GM23338 (cell line): ENCODE results near the gene ZNF493. TPM values are rescaled to one million over a fixed set of nuclear protein-coding genes. Genes with fewer than 3 reads are reported as not detected.

Source experiments
- ATAC-seq: fragments of 200-7000 bp; cut with Tn5 transposase; 3 replicates; pipeline ENCODE4 v1.9.1; 2020
- DNase-seq: peaks from one replicate; pipeline ENCODE4 v3.0.0-alpha.2; 2015; ENCODE audit warnings: low spot score
- H2AFZ ChIP-seq: fragments of 200-600 bp; sonication (generic); 2 replicates; pipeline ENCODE4 v1.8.0; 2016; ENCODE audit warnings: antibody characterized with exemption, mild to moderate bottlenecking, moderate library complexity
- H3F3A ChIP-seq: fragments of 200-600 bp; sonication (generic); replicated peaks from 2 replicates; pipeline ENCODE4 v1.8.0; 2017; ENCODE audit warnings: antibody characterized with exemption, mixed run types, low read depth
- H3K27ac ChIP-seq: fragments of 200-600 bp; sonication (generic); 2 replicates; pipeline ENCODE4 v1.6.1; 2016; ENCODE audit warnings: low read depth
- H3K27me3 ChIP-seq: fragments of 200-600 bp; sonication (generic); 2 replicates; pipeline ENCODE4 v1.8.0; 2016; ENCODE audit warnings: mild to moderate bottlenecking, mixed run types, moderate library complexity; ENCODE audit not compliant: insufficient read depth
- H3K36me3 ChIP-seq: fragments of 200-600 bp; sonication (generic); 2 replicates; pipeline ENCODE4 v1.8.0; 2016; ENCODE audit warnings: mild to moderate bottlenecking; ENCODE audit not compliant: insufficient read depth
- H3K4me1 ChIP-seq: fragments of 200-600 bp; sonication (generic); 2 replicates; pipeline ENCODE4 v1.8.0; 2016; ENCODE audit warnings: mild to moderate bottlenecking, moderate library complexity; ENCODE audit not compliant: insufficient read depth
- H3K4me2 ChIP-seq: fragments of 200-600 bp; sonication (generic); 2 replicates; pipeline ENCODE4 v1.7.1; 2017; ENCODE audit warnings: mixed run types
- H3K4me3 ChIP-seq: fragments of 200-600 bp; sonication (generic); 2 replicates; pipeline ENCODE4 v1.6.1; 2016; ENCODE audit warnings: mixed run types
- H3K79me2 ChIP-seq: fragments of 200-600 bp; sonication (generic); replicated peaks from 2 replicates; pipeline ENCODE4 v1.8.0; 2017; ENCODE audit warnings: mild to moderate bottlenecking; ENCODE audit not compliant: insufficient read depth
- H3K9me2 ChIP-seq: fragments of 200-600 bp; sonication (generic); 2 replicates; pipeline ENCODE4 v1.8.0; 2017; ENCODE audit not compliant: insufficient read depth
- H4K20me1 ChIP-seq: fragments of 200-600 bp; sonication (generic); replicated peaks from 2 replicates; pipeline ENCODE4 v1.8.0; 2017; ENCODE audit warnings: mild to moderate bottlenecking; ENCODE audit not compliant: insufficient read depth
- H3K27ac Mint-ChIP-seq: 2 replicates; pipeline ENCODE4 v1.8.0; 2020; ENCODE audit warnings: inconsistent platforms, mild to moderate bottlenecking, moderate library complexity, mixed read lengths
- H3K27me3 Mint-ChIP-seq: 3 replicates; pipeline ENCODE4 v1.8.0; 2022; ENCODE audit warnings: low read depth, mild to moderate bottlenecking, moderate library complexity, mixed read lengths, inconsistent platforms; ENCODE audit not compliant: insufficient read depth, poor library complexity
- H3K36me3 Mint-ChIP-seq: 3 replicates; pipeline ENCODE4 v1.8.0; 2021; ENCODE audit warnings: low read depth, mild to moderate bottlenecking, inconsistent platforms, moderate library complexity, mixed read lengths
- H3K4me1 Mint-ChIP-seq: 3 replicates; pipeline ENCODE4 v1.8.0; 2020; ENCODE audit warnings: mild to moderate bottlenecking, inconsistent platforms, mixed read lengths
- H3K4me3 Mint-ChIP-seq: 3 replicates; pipeline ENCODE4 v1.8.0; 2021; ENCODE audit warnings: moderate library complexity, mild to moderate bottlenecking, inconsistent platforms, mixed read lengths
- H3K9me3 Mint-ChIP-seq: 3 replicates; pipeline ENCODE4 v1.8.0; 2020; ENCODE audit warnings: moderate library complexity, mild to moderate bottlenecking, inconsistent platforms, mixed read lengths
- CREB1 ChIP-seq: fragments of 250-450 bp; sonication (Bioruptor Pico); IDR thresholded peaks from 2 replicates; pipeline ENCODE4 v1.5.0; 2020; ENCODE audit warnings: low read depth, mild to moderate bottlenecking, moderate library complexity
- CTCF ChIP-seq, 2 experiments: fragments of 200-600 bp in 1 of 2; sonication (generic) in 1 of 2; conservative IDR thresholded peaks; 2 replicates each; pipeline versions ENCODE4 v1.5.1 to v1.6.1; 2016 to 2017; ENCODE audit warnings: antibody characterized with exemption in 2 of 2, low read depth in 2 of 2, mild to moderate bottlenecking in 2 of 2, moderate library complexity in 1 of 2
- EZH2 ChIP-seq: fragments of 200-600 bp; sonication (generic); IDR thresholded peaks from one replicate; pipeline ENCODE4 v1.8.0; 2017; ENCODE audit warnings: antibody characterized with exemption, mild to moderate bottlenecking, low read depth; ENCODE audit not compliant: unreplicated experiment
- EZH2phosphoT487 ChIP-seq: fragments of 200-600 bp; sonication (generic); IDR thresholded peaks from one replicate; pipeline ENCODE4 v1.8.1; 2018; ENCODE audit warnings: antibody characterized with exemption; ENCODE audit not compliant: unreplicated experiment
- JUNB ChIP-seq: IDR thresholded peaks from one replicate; pipeline ENCODE4 v1.6.1; 2016; ENCODE audit warnings: antibody characterized with exemption; ENCODE audit not compliant: unreplicated experiment
- NANOG ChIP-seq: IDR thresholded peaks from 2 replicates; pipeline ENCODE4 v1.6.1; 2016; ENCODE audit warnings: antibody characterized with exemption, borderline replicate concordance
- POLR2AphosphoS5 ChIP-seq: IDR thresholded peaks from 2 replicates; pipeline ENCODE4 v1.6.1; 2016; ENCODE audit warnings: antibody characterized with exemption, low read depth
- STAT1 ChIP-seq: IDR thresholded peaks from one replicate; pipeline ENCODE4 v1.6.1; 2016; ENCODE audit warnings: antibody characterized with exemption; ENCODE audit not compliant: unreplicated experiment
- ZNF114 ChIP-seq: fragments of 250-450 bp; sonication (Bioruptor Pico); IDR thresholded peaks from 2 replicates; pipeline ENCODE4 v1.5.0; 2020; ENCODE audit warnings: mild to moderate bottlenecking, moderate library complexity
- ZNF331 ChIP-seq: fragments of 250-450 bp; sonication (Bioruptor Pico); IDR thresholded peaks from 2 replicates; pipeline ENCODE4 v1.5.0; 2020; ENCODE audit warnings: low read depth, mild to moderate bottlenecking, moderate library complexity
- polyA plus RNA-seq: library from polyadenylated mRNA; unstranded; fragments of >200 nt; fragmentation: Nextera tagmentation; extraction: Ambion mirVana; gene quantifications from 2 replicates; pipeline ENCODE4 v1.2.1, GENCODE V29; 2016
- total RNA-seq: library from RNA; depleted of rRNA; stranded (reverse); fragments of >200 nt; shearing (Covaris generic); gene quantifications from 2 replicates; pipeline ENCODE4 v1.2.3, GENCODE V29; 2014
- TF ChIP-seq, protein P1 (sequence below): IDR thresholded peaks from 2 replicates; pipeline ENCODE4 v1.6.1; 2016; ENCODE audit warnings: antibody characterized with exemption
- TF ChIP-seq, protein P2 (sequence below): fragments of 250-450 bp; sonication (Bioruptor Pico); IDR thresholded peaks from 2 replicates; pipeline ENCODE4 v1.5.0; 2020; ENCODE audit warnings: mild to moderate bottlenecking, moderate library complexity
- TF ChIP-seq, protein P3 (sequence below): IDR thresholded peaks from one replicate; pipeline ENCODE4 v1.6.1; 2018; ENCODE audit warnings: antibody characterized with exemption; ENCODE audit not compliant: unreplicated experiment

The ZNF493 gene
- total and polyA plus RNA-seq, 2 experiments from 2014 or later, result 28.7 to 63.4 TPM

- ATAC-seq, result no peak
- Histone ChIP-seq H3K4me3 (no peak overlapping the region), H3K9me2 (no peaks in the 10 kb centered on the region), H3K4me2 (no peak overlapping the region), H2AFZ (no peak overlapping the region), H3K36me3 (peaks cover 31% of the 10 kb centered on the region), H3K27ac (no peak overlapping the region), H3K79me2 (peaks cover 85% of the 10 kb centered on the region), H3K4me1 (peaks cover 6% of the 10 kb centered on the region), H4K20me1 (peaks cover 8% of the 10 kb centered on the region; the same call in 1 of the 2 replicates), H3K27me3 (no peaks in the 10 kb centered on the region), H3F3A (no peaks in the 10 kb centered on the region)
- no peak for DNase-seq
- Mint-ChIP-seq H3K4me3 (no peak overlapping the region), H3K36me3 (peaks cover 74% of the 10 kb centered on the region), H3K9me3 (no peaks in the 10 kb centered on the region; the same call in 1 of the 3 replicates), H3K27me3 (peaks cover 1% of the 10 kb centered on the region), H3K4me1 (no peaks in the 10 kb centered on the region), H3K27ac (no peak overlapping the region)
- TF ChIP-seq POLR2AphosphoS5, result no peak
- no peak for TF ChIP-seq ZNF114 (CRISPR knock-in tag)
- no peak for TF ChIP-seq CTCF (conservative IDR thresholded peaks at IDR 0.05; ENCODE audit: low read depth in 2 of 2)
- TF ChIP-seq EZH2, result no peak
- TF ChIP-seq, protein P1, sequence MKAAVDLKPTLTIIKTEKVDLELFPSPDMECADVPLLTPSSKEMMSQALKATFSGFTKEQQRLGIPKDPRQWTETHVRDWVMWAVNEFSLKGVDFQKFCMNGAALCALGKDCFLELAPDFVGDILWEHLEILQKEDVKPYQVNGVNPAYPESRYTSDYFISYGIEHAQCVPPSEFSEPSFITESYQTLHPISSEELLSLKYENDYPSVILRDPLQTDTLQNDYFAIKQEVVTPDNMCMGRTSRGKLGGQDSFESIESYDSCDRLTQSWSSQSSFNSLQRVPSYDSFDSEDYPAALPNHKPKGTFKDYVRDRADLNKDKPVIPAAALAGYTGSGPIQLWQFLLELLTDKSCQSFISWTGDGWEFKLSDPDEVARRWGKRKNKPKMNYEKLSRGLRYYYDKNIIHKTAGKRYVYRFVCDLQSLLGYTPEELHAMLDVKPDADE, result no peak
- TF ChIP-seq JUNB, result no peak
- no peak for TF ChIP-seq STAT1
- TF ChIP-seq CREB1, result no peak
- TF ChIP-seq, protein P2, sequence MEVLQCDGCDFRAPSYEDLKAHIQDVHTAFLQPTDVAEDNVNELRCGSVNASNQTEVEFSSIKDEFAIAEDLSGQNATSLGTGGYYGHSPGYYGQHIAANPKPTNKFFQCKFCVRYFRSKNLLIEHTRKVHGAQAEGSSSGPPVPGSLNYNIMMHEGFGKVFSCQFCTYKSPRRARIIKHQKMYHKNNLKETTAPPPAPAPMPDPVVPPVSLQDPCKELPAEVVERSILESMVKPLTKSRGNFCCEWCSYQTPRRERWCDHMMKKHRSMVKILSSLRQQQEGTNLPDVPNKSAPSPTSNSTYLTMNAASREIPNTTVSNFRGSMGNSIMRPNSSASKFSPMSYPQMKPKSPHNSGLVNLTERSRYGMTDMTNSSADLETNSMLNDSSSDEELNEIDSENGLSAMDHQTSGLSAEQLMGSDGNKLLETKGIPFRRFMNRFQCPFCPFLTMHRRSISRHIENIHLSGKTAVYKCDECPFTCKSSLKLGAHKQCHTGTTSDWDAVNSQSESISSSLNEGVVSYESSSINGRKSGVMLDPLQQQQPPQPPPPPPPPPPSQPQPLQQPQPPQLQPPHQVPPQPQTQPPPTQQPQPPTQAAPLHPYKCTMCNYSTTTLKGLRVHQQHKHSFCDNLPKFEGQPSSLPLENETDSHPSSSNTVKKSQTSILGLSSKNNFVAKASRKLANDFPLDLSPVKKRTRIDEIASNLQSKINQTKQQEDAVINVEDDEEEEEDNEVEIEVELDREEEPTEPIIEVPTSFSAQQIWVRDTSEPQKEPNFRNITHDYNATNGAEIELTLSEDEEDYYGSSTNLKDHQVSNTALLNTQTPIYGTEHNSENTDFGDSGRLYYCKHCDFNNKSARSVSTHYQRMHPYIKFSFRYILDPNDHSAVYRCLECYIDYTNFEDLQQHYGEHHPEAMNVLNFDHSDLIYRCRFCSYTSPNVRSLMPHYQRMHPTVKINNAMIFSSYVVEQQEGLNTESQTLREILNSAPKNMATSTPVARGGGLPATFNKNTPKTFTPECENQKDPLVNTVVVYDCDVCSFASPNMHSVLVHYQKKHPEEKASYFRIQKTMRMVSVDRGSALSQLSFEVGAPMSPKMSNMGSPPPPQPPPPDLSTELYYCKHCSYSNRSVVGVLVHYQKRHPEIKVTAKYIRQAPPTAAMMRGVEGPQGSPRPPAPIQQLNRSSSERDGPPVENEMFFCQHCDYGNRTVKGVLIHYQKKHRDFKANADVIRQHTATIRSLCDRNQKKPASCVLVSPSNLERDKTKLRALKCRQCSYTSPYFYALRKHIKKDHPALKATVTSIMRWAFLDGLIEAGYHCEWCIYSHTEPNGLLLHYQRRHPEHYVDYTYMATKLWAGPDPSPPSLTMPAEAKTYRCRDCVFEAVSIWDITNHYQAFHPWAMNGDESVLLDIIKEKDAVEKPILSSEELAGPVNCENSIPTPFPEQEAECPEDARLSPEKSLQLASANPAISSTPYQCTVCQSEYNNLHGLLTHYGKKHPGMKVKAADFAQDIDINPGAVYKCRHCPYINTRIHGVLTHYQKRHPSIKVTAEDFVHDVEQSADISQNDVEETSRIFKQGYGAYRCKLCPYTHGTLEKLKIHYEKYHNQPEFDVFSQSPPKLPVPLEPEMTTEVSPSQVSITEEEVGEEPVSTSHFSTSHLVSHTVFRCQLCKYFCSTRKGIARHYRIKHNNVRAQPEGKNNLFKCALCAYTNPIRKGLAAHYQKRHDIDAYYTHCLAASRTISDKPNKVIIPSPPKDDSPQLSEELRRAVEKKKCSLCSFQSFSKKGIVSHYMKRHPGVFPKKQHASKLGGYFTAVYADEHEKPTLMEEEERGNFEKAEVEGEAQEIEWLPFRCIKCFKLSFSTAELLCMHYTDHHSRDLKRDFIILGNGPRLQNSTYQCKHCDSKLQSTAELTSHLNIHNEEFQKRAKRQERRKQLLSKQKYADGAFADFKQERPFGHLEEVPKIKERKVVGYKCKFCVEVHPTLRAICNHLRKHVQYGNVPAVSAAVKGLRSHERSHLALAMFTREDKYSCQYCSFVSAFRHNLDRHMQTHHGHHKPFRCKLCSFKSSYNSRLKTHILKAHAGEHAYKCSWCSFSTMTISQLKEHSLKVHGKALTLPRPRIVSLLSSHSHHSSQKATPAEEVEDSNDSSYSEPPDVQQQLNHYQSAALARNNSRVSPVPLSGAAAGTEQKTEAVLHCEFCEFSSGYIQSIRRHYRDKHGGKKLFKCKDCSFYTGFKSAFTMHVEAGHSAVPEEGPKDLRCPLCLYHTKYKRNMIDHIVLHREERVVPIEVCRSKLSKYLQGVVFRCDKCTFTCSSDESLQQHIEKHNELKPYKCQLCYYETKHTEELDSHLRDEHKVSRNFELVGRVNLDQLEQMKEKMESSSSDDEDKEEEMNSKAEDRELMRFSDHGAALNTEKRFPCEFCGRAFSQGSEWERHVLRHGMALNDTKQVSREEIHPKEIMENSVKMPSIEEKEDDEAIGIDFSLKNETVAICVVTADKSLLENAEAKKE (CRISPR knock-in tag), result no peak
- TF ChIP-seq NANOG, result no peak
- TF ChIP-seq, protein P3, sequence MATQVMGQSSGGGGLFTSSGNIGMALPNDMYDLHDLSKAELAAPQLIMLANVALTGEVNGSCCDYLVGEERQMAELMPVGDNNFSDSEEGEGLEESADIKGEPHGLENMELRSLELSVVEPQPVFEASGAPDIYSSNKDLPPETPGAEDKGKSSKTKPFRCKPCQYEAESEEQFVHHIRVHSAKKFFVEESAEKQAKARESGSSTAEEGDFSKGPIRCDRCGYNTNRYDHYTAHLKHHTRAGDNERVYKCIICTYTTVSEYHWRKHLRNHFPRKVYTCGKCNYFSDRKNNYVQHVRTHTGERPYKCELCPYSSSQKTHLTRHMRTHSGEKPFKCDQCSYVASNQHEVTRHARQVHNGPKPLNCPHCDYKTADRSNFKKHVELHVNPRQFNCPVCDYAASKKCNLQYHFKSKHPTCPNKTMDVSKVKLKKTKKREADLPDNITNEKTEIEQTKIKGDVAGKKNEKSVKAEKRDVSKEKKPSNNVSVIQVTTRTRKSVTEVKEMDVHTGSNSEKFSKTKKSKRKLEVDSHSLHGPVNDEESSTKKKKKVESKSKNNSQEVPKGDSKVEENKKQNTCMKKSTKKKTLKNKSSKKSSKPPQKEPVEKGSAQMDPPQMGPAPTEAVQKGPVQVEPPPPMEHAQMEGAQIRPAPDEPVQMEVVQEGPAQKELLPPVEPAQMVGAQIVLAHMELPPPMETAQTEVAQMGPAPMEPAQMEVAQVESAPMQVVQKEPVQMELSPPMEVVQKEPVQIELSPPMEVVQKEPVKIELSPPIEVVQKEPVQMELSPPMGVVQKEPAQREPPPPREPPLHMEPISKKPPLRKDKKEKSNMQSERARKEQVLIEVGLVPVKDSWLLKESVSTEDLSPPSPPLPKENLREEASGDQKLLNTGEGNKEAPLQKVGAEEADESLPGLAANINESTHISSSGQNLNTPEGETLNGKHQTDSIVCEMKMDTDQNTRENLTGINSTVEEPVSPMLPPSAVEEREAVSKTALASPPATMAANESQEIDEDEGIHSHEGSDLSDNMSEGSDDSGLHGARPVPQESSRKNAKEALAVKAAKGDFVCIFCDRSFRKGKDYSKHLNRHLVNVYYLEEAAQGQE, result no peak
- TF ChIP-seq EZH2phosphoT487, result no peak
- no peak for TF ChIP-seq ZNF331 (CRISPR knock-in tag)
Observed at GRCh38 chr19:21402303-21402985, 5.5 kb downstream of the ZNF493 start.
